Measurements from ENCODE around the gene LCE2D. TPM values are rescaled to one million over a fixed set of nuclear protein-coding genes. Genes with fewer than 3 reads are reported as not detected.

Gene LCE2D
- total RNA-seq, 4 donors from 2014 or later = not detected

GRCh38 chr1:152697701-152698600 is 34.8 kb downstream of the LCE2D start, which contains the start of gene LCE2A:
TSS of gene LCE2A (plus strand) at chr1:152698345. CDS start at chr1:152698902, 557 bp downstream.
- intact Hi-C loops (cut with DNase I) = no loop called here
- Histone ChIP-seq H3K27me3 (no peaks in the 10 kb centered on the region), H3K4me3 (replicated peaks in 1 of 3) (no peak within 1 kb of the TSS), H3K4me1 (no peaks in the 10 kb centered on the region), H3K9me3 (no peaks in the 10 kb centered on the region), H3K36me3 (no peaks in the 10 kb centered on the region), H3K27ac (no peak within 1 kb of the TSS)
- DNase-seq = no peak
- WGBS, 2 donors = 50 to 62% methylated on average over 4 of the region's 4 CpGs
- TF ChIP-seq, protein P1, sequence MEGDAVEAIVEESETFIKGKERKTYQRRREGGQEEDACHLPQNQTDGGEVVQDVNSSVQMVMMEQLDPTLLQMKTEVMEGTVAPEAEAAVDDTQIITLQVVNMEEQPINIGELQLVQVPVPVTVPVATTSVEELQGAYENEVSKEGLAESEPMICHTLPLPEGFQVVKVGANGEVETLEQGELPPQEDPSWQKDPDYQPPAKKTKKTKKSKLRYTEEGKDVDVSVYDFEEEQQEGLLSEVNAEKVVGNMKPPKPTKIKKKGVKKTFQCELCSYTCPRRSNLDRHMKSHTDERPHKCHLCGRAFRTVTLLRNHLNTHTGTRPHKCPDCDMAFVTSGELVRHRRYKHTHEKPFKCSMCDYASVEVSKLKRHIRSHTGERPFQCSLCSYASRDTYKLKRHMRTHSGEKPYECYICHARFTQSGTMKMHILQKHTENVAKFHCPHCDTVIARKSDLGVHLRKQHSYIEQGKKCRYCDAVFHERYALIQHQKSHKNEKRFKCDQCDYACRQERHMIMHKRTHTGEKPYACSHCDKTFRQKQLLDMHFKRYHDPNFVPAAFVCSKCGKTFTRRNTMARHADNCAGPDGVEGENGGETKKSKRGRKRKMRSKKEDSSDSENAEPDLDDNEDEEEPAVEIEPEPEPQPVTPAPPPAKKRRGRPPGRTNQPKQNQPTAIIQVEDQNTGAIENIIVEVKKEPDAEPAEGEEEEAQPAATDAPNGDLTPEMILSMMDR (IDR thresholded peaks at IDR 0.05) = no peak

DNA sequence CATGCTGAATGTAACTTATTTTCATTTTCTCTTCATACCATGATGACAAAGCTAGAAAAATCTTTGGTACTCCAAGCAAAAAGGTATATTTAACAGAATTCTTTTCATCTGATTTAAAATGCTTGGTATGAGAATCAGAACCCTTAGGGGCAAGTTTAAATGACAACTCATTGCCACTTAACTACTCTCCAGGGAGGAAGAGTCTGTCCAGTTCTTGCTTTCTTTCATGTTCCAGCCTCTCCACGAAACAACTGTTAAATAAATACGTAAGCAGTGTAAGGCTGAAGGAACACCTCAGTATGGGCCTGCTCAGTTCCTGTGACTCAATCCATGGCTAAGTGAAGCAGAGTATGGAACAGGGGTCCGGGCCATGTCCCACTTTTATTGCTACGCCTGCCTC is 36.6 kb downstream of the LCE2D start:
- Histone ChIP-seq H3K27ac (no peak overlapping the region), H3K36me3 (no peaks in the 10 kb centered on the region), H3K27me3 (no peaks in the 10 kb centered on the region), H3K4me3 (replicated peaks in 1 of 3) (no peak overlapping the region), H3K4me1 (no peaks in the 10 kb centered on the region), H3K9me3 (no peaks in the 10 kb centered on the region)
- intact Hi-C loops (cut with DNase I) = no loop called here
- TF ChIP-seq POLR2A (IDR thresholded peaks at IDR 0.05) = no peak
- TF ChIP-seq, protein P1 (IDR thresholded peaks at IDR 0.05) = no peak
- DNase-seq = no peak
- WGBS, 2 donors = 72 to 78% methylated on average over 4 of the region's 4 CpGs

DNA sequence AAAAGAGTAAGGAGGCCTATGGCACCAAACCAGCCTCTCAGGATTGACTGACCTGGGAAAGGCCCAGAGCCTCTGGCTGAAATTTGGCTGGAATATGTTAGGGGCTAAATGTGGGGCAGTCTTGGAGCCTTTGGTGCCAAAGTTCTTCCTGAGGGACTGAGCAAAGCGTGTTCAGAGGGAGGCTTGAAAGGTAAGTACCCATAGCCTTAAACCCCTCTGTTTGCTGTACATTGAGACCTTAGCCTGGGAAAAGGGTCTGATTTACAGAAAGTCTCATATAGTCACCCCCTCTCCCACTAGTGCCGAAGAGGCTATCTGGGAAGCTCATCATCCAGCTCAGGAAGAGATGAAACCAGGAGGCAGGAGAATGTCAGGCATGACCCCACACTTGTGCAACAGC is 44.7 kb downstream of the LCE2D start, which contains the start of gene LCE4A:
Gene LCE4A (plus strand): TSS at position 301 of the 400 bp plus-strand sequence. CDS start 916 bp downstream, outside the sequence.
- H3K4me3 ChIP-seq (replicated peaks in 1 of 3) = no peak within 1 kb of the TSS
- WGBS, 2 donors = 78 to 84% methylated on average over 2 of the region's 2 CpGs

More for the DNA sequence above, 44.7 kb downstream of the LCE2D start, which contains the start of gene LCE4A:
- intact Hi-C loops (cut with DNase I) = no loop called here
- no peak for TF ChIP-seq POLR2A (IDR thresholded peaks at IDR 0.05)
- TF ChIP-seq, protein P1 (IDR thresholded peaks at IDR 0.05) = no peak
- no peaks in the 10 kb centered on the region for H3K36me3 ChIP-seq
- H3K9me3 ChIP-seq = no peaks in the 10 kb centered on the region
- no peak within 1 kb of the TSS for H3K27ac ChIP-seq
- no peaks in the 10 kb centered on the region for H3K4me1 ChIP-seq
- DNase-seq = no peak
- H3K27me3 ChIP-seq = no peaks in the 10 kb centered on the region

Small RNA genes within 50 kb of the gene (small RNA-seq; reads per million reads assigned to genes)
- gene LCE3A (not detected), gene LCE3B (not detected)

Other genes with a start within 250 kb of the LCE2D start
- not detected for gene CRNN, start 249.1 kb upstream of the LCE2D start, total RNA-seq
- not detected for gene LCE5A, start 152.6 kb upstream of the LCE2D start, total RNA-seq
- gene CRCT1, start 148.9 kb upstream of the LCE2D start, total RNA-seq = not detected
- not detected for gene LCE3E, start 96.6 kb upstream of the LCE2D start, total RNA-seq
- gene LCE3D, start 82.9 kb upstream of the LCE2D start, total RNA-seq = not detected
- not detected for gene LCE3C, start 63.1 kb upstream of the LCE2D start, total RNA-seq
- gene LCE3B, start 49.6 kb upstream of the LCE2D start, total RNA-seq = not detected
- not detected for gene LCE3A, start 40.3 kb upstream of the LCE2D start, total RNA-seq
- gene LCE2C, start 11.9 kb downstream of the LCE2D start, total RNA-seq = 10 to 100 TPM in 1 of 4 donors, not detected in 3; 17.6 TPM
- gene LCE2B, start 22.7 kb downstream of the LCE2D start, total RNA-seq = not detected
- not detected for gene LCE2A, start 35.0 kb downstream of the LCE2D start, total RNA-seq
- not detected for gene LCE4A, start 44.8 kb downstream of the LCE2D start, total RNA-seq
- not detected for gene KPRP, start 94.6 kb downstream of the LCE2D start, total RNA-seq
- not detected for gene LCE1F, start 111.8 kb downstream of the LCE2D start, total RNA-seq
- gene LCE1E, start 122.9 kb downstream of the LCE2D start, total RNA-seq = not detected
- gene LCE1D, start 133.3 kb downstream of the LCE2D start, total RNA-seq = not detected
- not detected for gene LCE1C, start 143.3 kb downstream of the LCE2D start, total RNA-seq
- gene LCE1B, start 148.6 kb downstream of the LCE2D start, total RNA-seq = not detected
- not detected for gene LCE1A, start 164.1 kb downstream of the LCE2D start, total RNA-seq
- not detected for gene LCE6A, start 179.5 kb downstream of the LCE2D start, total RNA-seq
- gene LCE7A, start 196.6 kb downstream of the LCE2D start, total RNA-seq = not detected
- gene SMCP, start 214.9 kb downstream of the LCE2D start, total RNA-seq = 1 to 10 TPM in 1 of 4 donors, not detected in 3; 2.6 TPM
- gene IVL, start 245.2 kb downstream of the LCE2D start, total RNA-seq = not detected